Right hindlimb (tissue), 1 donor: ENCODE data around the gene FXYD5.
"Not testable (repeated sequence)": the region's sequence is repeated elsewhere in the genome, so short reads cannot be mapped to it uniquely, and the experiment has no call there.

Source experiments
- DNase-seq: peaks from one replicate; pipeline ENCODE4 v3.0.0-alpha.2; 2018

Gene FXYD5

GRCh38 chr19:35138305-35138892 is 16.1 kb upstream of the FXYD5 start, which contains the start of gene FXYD1:
FXYD1 (plus strand) TSS chr19:35138824; CDS start chr19:35140080, 1,256 bp downstream.
- no peak for DNase-seq

- no peak for DNase-seq
Observed at GRCh38 chr19:35140207-35140961, 14.2 kb upstream of the FXYD5 start.

GRCh38 chr19:35140962-35141836 is 13.3 kb upstream of the FXYD5 start:
- DNase-seq: peak; percentile 92

GRCh38 chr19:35141837-35142605 is 12.5 kb upstream of the FXYD5 start:
- no peak for DNase-seq

GRCh38 chr19:35142606-35143230 is 11.8 kb upstream of the FXYD5 start:
- DNase-seq: no peak

GRCh38 chr19:35143231-35143715 is 11.3 kb upstream of the FXYD5 start, which contains the start of gene FXYD7:
FXYD7 (plus strand) TSS chr19:35143255; CDS start chr19:35143334, 79 bp downstream.
- DNase-seq: no peak

GRCh38 chr19:35143818-35144217 is 10.7 kb upstream of the FXYD5 start:
- DNase-seq: no peak

- no peak for DNase-seq
Observed at GRCh38 chr19:35144259-35144599, 10.3 kb upstream of the FXYD5 start.

- DNase-seq: no peak
Observed at GRCh38 chr19:35144600-35145436, 9.7 kb upstream of the FXYD5 start.

- no peak for DNase-seq
Observed at GRCh38 chr19:35146746-35147459, 7.6 kb upstream of the FXYD5 start.

GRCh38 chr19:35149463-35149862 is 5.1 kb upstream of the FXYD5 start:
- no peak for DNase-seq

- DNase-seq: no peak
Observed at GRCh38 chr19:35150445-35150844, 4.1 kb upstream of the FXYD5 start.

- no peak for DNase-seq
Observed at GRCh38 chr19:35151273-35152065, 3.1 kb upstream of the FXYD5 start.

- not testable (repeated sequence) for DNase-seq
Observed at GRCh38 chr19:35153129-35153522, 1.4 kb upstream of the FXYD5 start.

GRCh38 chr19:35153701-35154524 is 622 bp upstream of the FXYD5 start:
- DNase-seq: no peak

GRCh38 chr19:35155441-35155840 is 906 bp downstream of the FXYD5 start:
- no peak for DNase-seq

- no peak for DNase-seq
Observed at GRCh38 chr19:35155981-35156672, 1.6 kb downstream of the FXYD5 start.

GRCh38 chr19:35156673-35157014 is 2.1 kb downstream of the FXYD5 start:
- DNase-seq: no peak
